PFSK-1 (cell line): ENCODE measurements around the gene WNT5A.

Experiments
- POLR2AphosphoS5 ChIP-seq: IDR thresholded peaks from 2 replicates; pipeline ENCODE4 v1.6.1; 2012; ENCODE audit warnings: low read depth, mild to moderate bottlenecking, control low read depth, low read length, moderate library complexity
- TAF1 ChIP-seq: IDR thresholded peaks from 2 replicates; pipeline ENCODE4 v1.6.1; 2012; ENCODE audit warnings: low read length, control low read depth, borderline replicate concordance; ENCODE audit not compliant: insufficient read depth
- TF ChIP-seq, protein P1 (sequence below), 2 experiments: IDR thresholded peaks; 2 replicates each; pipeline versions ENCODE4 v1.6.1 to v1.8.0; 2011 to 2012; ENCODE audit warnings: low read depth in 2 of 2, low read length in 2 of 2, control low read depth in 1 of 2, inconsistent platforms in 1 of 2, mild to moderate bottlenecking in 1 of 2, moderate library complexity in 1 of 2; ENCODE audit not compliant: insufficient read depth in 1 of 2

- TF ChIP-seq TAF1 = no peak
- TF ChIP-seq POLR2AphosphoS5 = no peak
- TF ChIP-seq, protein P1, sequence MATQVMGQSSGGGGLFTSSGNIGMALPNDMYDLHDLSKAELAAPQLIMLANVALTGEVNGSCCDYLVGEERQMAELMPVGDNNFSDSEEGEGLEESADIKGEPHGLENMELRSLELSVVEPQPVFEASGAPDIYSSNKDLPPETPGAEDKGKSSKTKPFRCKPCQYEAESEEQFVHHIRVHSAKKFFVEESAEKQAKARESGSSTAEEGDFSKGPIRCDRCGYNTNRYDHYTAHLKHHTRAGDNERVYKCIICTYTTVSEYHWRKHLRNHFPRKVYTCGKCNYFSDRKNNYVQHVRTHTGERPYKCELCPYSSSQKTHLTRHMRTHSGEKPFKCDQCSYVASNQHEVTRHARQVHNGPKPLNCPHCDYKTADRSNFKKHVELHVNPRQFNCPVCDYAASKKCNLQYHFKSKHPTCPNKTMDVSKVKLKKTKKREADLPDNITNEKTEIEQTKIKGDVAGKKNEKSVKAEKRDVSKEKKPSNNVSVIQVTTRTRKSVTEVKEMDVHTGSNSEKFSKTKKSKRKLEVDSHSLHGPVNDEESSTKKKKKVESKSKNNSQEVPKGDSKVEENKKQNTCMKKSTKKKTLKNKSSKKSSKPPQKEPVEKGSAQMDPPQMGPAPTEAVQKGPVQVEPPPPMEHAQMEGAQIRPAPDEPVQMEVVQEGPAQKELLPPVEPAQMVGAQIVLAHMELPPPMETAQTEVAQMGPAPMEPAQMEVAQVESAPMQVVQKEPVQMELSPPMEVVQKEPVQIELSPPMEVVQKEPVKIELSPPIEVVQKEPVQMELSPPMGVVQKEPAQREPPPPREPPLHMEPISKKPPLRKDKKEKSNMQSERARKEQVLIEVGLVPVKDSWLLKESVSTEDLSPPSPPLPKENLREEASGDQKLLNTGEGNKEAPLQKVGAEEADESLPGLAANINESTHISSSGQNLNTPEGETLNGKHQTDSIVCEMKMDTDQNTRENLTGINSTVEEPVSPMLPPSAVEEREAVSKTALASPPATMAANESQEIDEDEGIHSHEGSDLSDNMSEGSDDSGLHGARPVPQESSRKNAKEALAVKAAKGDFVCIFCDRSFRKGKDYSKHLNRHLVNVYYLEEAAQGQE (IDR thresholded peaks at IDR 0.05; ENCODE audit: insufficient read depth in 1 of 2, low read depth in 2 of 2, low read length in 2 of 2) = no peak
Measured at GRCh38 chr3:55436644-55437043, 50.5 kb downstream of the WNT5A start.
